Ectodermal cell (in vitro differentiated cells): ENCODE results near the gene LGI2.
"Not testable (repeated sequence)": the region's sequence is repeated elsewhere in the genome, so short reads cannot be mapped to it uniquely, and the experiment has no call there.

Experiments
- H3K27ac ChIP-seq: 2 replicates; pipeline ENCODE4 v1.7.0; 2013; ENCODE audit warnings: mild to moderate bottlenecking, low read depth, low read length; ENCODE audit not compliant: insufficient read depth, poor library complexity, severe bottlenecking
- H3K27me3 ChIP-seq: 2 replicates; pipeline ENCODE4 v1.7.0; 2013; ENCODE audit warnings: mild to moderate bottlenecking, low read length; ENCODE audit not compliant: insufficient read depth, control insufficient read depth, poor library complexity, severe bottlenecking
- H3K36me3 ChIP-seq: one replicate; pipeline ENCODE4 v1.7.0; 2013; ENCODE audit warnings: low read length; ENCODE audit not compliant: control insufficient read depth, insufficient read depth
- H3K4me1 ChIP-seq: one replicate; pipeline ENCODE4 v1.7.0; 2013; ENCODE audit warnings: low read length; ENCODE audit not compliant: control insufficient read depth, insufficient read depth
- H3K4me3 ChIP-seq: 2 replicates; pipeline ENCODE4 v1.7.0; 2013; ENCODE audit warnings: low read depth, low read length, control low read depth; ENCODE audit not compliant: insufficient read depth
- H3K9me3 ChIP-seq: 2 replicates; pipeline ENCODE4 v1.7.0; 2013; ENCODE audit warnings: mild to moderate bottlenecking, low read length, moderate library complexity; ENCODE audit not compliant: control insufficient read depth
- WGBS, 2 experiments: methylation state at CpG; one replicate each; pipeline ENCODE4 v1.1.7; 2013; ENCODE audit warnings: missing lambda C conversion rate in 2 of 2; 5-methylcytosine and 5-hydroxymethylcytosine counted together

The LGI2 gene

GRCh38 chr4:25064447-25064846 is 33.7 kb upstream of the LGI2 start:
- not testable (repeated sequence) for H3K27ac ChIP-seq, H3K9me3 ChIP-seq, H3K36me3 ChIP-seq, H3K27me3 ChIP-seq, H3K4me3 ChIP-seq
- H3K4me1 ChIP-seq = peaks cover 12% of the 10 kb centered on the region
- WGBS, 2 experiments = 93 to 100% methylated on average over 1 of the region's 1 CpG

- no peak overlapping the region for H3K4me3 ChIP-seq
- WGBS, 2 experiments = 77 to 87% methylated on average over 3 of the region's 3 CpGs
- no peak overlapping the region for H3K27ac ChIP-seq
- no peaks in the 10 kb centered on the region for H3K36me3 ChIP-seq
- peaks cover 12% of the 10 kb centered on the region for H3K4me1 ChIP-seq
- no peaks in the 10 kb centered on the region for H3K27me3 ChIP-seq
- H3K9me3 ChIP-seq = no peaks in the 10 kb centered on the region
These were observed 32.4 kb upstream of the LGI2 start for GRCh38 chr4:25063116-25063515.

- Histone ChIP-seq H3K36me3 (no peaks in the 10 kb centered on the region), H3K4me1 (peaks cover 12% of the 10 kb centered on the region), H3K27ac (no peak overlapping the region), H3K9me3 (no peaks in the 10 kb centered on the region), H3K4me3 (no peak overlapping the region), H3K27me3 (no peaks in the 10 kb centered on the region)
- WGBS, 2 experiments = 88 to 96% methylated on average over 1 of the region's 1 CpG
These were observed 31.4 kb upstream of the LGI2 start for GRCh38 chr4:25062098-25062497.

- H3K9me3 ChIP-seq = no peaks in the 10 kb centered on the region
- no peak overlapping the region for H3K27ac ChIP-seq
- H3K4me1 ChIP-seq = peaks cover 12% of the 10 kb centered on the region
- no peak overlapping the region for H3K4me3 ChIP-seq
- no peaks in the 10 kb centered on the region for H3K27me3 ChIP-seq
- 95 to 96% methylated on average over 3 to 4 of the region's 4 CpGs for whole genome bisulfite sequencing, 2 experiments
- H3K36me3 ChIP-seq = no peaks in the 10 kb centered on the region
These were observed 30.9 kb upstream of the LGI2 start for GRCh38 chr4:25061602-25062001.

- H3K36me3 ChIP-seq = no peaks in the 10 kb centered on the region
- H3K27ac ChIP-seq = no peak overlapping the region
- no peaks in the 10 kb centered on the region for H3K27me3 ChIP-seq
- peaks cover 12% of the 10 kb centered on the region for H3K4me1 ChIP-seq
- no peak overlapping the region for H3K4me3 ChIP-seq
- 93 to 95% methylated on average over 5 of the region's 5 CpGs for WGBS, 2 experiments
- H3K9me3 ChIP-seq = no peaks in the 10 kb centered on the region
These were observed 30.2 kb upstream of the LGI2 start for GRCh38 chr4:25060963-25061340.

GRCh38 chr4:25060241-25060962 is 29.7 kb upstream of the LGI2 start:
- Histone ChIP-seq H3K4me3 (no peak overlapping the region), H3K4me1 (peaks cover 9% of the 10 kb centered on the region), H3K27me3 (no peaks in the 10 kb centered on the region), H3K36me3 (no peaks in the 10 kb centered on the region), H3K9me3 (no peaks in the 10 kb centered on the region), H3K27ac (no peak overlapping the region)
- WGBS, 2 experiments = 95 to 96% methylated on average over 7 to 8 of the region's 8 CpGs

- Histone ChIP-seq H3K9me3 (no peaks in the 10 kb centered on the region), H3K36me3 (no peaks in the 10 kb centered on the region), H3K27ac (no peak overlapping the region), H3K4me1 (peaks cover 5% of the 10 kb centered on the region), H3K4me3 (no peak overlapping the region), H3K27me3 (no peaks in the 10 kb centered on the region)
- 95 to 100% methylated on average over 1 to 2 of the region's 2 CpGs for WGBS, 2 experiments
These were observed 29.0 kb upstream of the LGI2 start for GRCh38 chr4:25059791-25060190.

- H3K27me3 ChIP-seq = no peaks in the 10 kb centered on the region
- no peak overlapping the region for H3K27ac ChIP-seq
- H3K9me3 ChIP-seq = no peaks in the 10 kb centered on the region
- H3K4me3 ChIP-seq = no peak overlapping the region
- peaks cover 5% of the 10 kb centered on the region for H3K4me1 ChIP-seq
- 93 to 95% methylated on average over 8 of the region's 8 CpGs for WGBS, 2 experiments
- no peaks in the 10 kb centered on the region for H3K36me3 ChIP-seq
These were observed 28.1 kb upstream of the LGI2 start for GRCh38 chr4:25058796-25059195.

- Histone ChIP-seq H3K4me3 (no peak overlapping the region), H3K27me3 (no peaks in the 10 kb centered on the region), H3K9me3 (no peaks in the 10 kb centered on the region), H3K4me1 (peaks cover 5% of the 10 kb centered on the region), H3K36me3 (no peaks in the 10 kb centered on the region), H3K27ac (no peak overlapping the region)
- WGBS, 2 experiments = 88 to 92% methylated on average over 6 to 8 of the region's 8 CpGs
These were observed 26.6 kb upstream of the LGI2 start for GRCh38 chr4:25057299-25057698.

GRCh38 chr4:25052037-25052436 is 21.3 kb upstream of the LGI2 start:
- H3K27ac ChIP-seq, H3K4me1 ChIP-seq, H3K36me3 ChIP-seq, H3K9me3 ChIP-seq, H3K4me3 ChIP-seq, H3K27me3 ChIP-seq: not testable (repeated sequence)
- WGBS, 2 experiments = 72 to 73% methylated on average over 4 of the region's 5 CpGs

- Histone ChIP-seq H3K36me3 (no peaks in the 10 kb centered on the region), H3K4me3 (no peak overlapping the region), H3K27ac (no peak overlapping the region), H3K27me3 (no peaks in the 10 kb centered on the region), H3K4me1 (no peaks in the 10 kb centered on the region), H3K9me3 (peaks cover 3% of the 10 kb centered on the region)
- WGBS, 2 experiments = 93 to 95% methylated on average over 1 of the region's 1 CpG
These were observed 20.8 kb upstream of the LGI2 start for GRCh38 chr4:25051534-25051933.
